ENCODE results near the gene GRWD1. TPM values are rescaled to one million over a fixed set of nuclear protein-coding genes. Genes with fewer than 3 reads are reported as not detected.

The GRWD1 gene
- total and polyA plus RNA-seq, 7 donors: 7.8 to 25.5 (median 16.4) TPM

DNA sequence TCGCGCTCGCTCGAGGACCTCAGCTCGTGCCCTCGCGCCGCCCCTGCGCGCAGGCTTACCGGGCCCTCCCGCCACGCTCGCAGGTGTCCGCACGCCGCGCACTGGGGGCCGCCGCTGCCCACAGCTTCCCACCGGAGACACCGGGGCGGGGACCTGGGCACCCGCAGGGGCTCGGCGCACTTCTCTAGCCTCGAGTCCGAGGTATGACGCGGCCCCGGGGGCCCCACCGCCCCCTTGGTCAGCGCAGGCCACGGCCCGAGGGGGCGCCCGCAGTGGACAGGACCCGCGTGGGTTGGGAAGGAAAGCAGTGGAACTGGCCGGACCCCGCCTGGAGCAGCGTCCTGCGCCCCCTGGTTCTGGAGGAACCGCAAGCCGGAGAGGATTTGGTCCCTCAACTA is 2.1 kb upstream of the GRWD1 start:
- TF ChIP-seq EP300 (IDR thresholded peaks at IDR 0.05) (no peak), POLR2A (IDR thresholded peaks at IDR 0.05) (no peak), POLR2AphosphoS5 (IDR thresholded peaks at IDR 0.05) (no peak)
- TF ChIP-seq, protein P1, sequence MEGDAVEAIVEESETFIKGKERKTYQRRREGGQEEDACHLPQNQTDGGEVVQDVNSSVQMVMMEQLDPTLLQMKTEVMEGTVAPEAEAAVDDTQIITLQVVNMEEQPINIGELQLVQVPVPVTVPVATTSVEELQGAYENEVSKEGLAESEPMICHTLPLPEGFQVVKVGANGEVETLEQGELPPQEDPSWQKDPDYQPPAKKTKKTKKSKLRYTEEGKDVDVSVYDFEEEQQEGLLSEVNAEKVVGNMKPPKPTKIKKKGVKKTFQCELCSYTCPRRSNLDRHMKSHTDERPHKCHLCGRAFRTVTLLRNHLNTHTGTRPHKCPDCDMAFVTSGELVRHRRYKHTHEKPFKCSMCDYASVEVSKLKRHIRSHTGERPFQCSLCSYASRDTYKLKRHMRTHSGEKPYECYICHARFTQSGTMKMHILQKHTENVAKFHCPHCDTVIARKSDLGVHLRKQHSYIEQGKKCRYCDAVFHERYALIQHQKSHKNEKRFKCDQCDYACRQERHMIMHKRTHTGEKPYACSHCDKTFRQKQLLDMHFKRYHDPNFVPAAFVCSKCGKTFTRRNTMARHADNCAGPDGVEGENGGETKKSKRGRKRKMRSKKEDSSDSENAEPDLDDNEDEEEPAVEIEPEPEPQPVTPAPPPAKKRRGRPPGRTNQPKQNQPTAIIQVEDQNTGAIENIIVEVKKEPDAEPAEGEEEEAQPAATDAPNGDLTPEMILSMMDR (IDR thresholded peaks at IDR 0.05): no peak
- DNase-seq: no peak
- Histone ChIP-seq H3K4me1 (peaks cover 0 to 34% (median 30%) of the 10 kb centered on the region in 4 donors), H3K4me3 (peak overlapping the region in 3 of 4 donors; percentile 12 to 98 (median 16)), H3K9me3 (no peaks in the 10 kb centered on the region), H3K27me3 (peaks cover 23 to 58% (median 27%) of the 10 kb centered on the region in 3 donors), H3K36me3 (peaks cover 0 to 18% (median 2%) of the 10 kb centered on the region in 4 donors), H3K27ac (no peak overlapping the region)
- WGBS, 2 donors: 7 to 11% methylated on average over 45 of the region's 45 CpGs
- intact Hi-C loops (cut with DNase I): loop anchor here (2.0 to 5.0 kb wide), 2 partner anchors 25 to 41 kb away; partner anchors contain the start of gene CYTH2

DNA sequence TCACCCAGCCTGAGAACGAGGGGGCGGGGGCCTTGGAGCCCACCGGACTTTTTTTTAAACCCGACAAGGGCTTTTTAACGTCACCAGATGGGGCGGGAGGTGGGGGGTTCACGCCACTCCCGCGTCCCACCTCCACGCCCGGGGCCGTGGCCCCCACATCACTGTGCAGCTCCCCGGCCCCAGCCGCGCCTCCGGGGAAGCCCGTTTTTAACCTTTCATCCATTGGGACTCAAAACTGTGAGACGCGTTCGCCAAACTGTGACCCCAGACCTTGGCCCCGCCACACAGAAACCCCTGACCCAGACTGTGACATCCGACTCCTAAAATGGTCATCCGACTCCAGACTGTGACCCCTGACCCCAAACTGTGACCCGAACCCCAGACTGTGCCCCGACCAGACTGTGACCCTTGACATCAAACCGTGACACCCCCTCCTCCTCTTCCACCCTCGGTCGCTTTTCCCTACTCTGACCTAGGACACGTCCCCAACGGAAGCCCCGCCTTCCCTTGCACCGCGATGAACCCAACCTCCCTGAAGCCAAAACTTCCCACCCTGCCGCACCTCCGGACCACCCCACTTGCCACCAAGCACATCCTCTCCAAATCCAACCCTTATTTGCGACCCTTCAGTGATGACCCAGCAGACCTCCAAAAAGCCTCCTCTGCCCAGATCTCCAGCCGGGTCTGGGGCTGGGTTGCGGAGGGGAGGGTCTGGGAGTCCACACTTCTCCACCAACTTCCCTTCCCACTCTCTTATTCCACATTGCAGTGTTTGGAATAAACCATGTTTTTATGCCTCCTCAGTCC is 1.5 kb upstream of the GRWD1 start:
- DNase-seq: no peak
- Histone ChIP-seq H3K36me3 (peaks cover 0 to 24% (median 3%) of the 10 kb centered on the region in 4 donors), H3K4me3 (peak overlapping the region in 3 of 4 donors; percentile 12 to 98 (median 90)), H3K27me3 (peaks cover 23 to 52% (median 27%) of the 10 kb centered on the region in 3 donors), H3K4me1 (peaks cover 0 to 34% (median 30%) of the 10 kb centered on the region in 4 donors), H3K9me3 (no peaks in the 10 kb centered on the region), H3K27ac (peak overlapping the region in 1 of 4 donors; percentile 86)
- TF ChIP-seq POLR2A (IDR thresholded peaks at IDR 0.05): no peak
- TF ChIP-seq, protein P1 (IDR thresholded peaks at IDR 0.05): no peak
- no peak for TF ChIP-seq EP300 (IDR thresholded peaks at IDR 0.05)
- no peak for TF ChIP-seq POLR2AphosphoS5 (IDR thresholded peaks at IDR 0.05)
- 18 to 22% methylated on average over 38 of the region's 38 CpGs for WGBS, 2 donors
- intact Hi-C loops (cut with DNase I): loop anchor here (2.0 to 5.0 kb wide), 2 partner anchors 24 to 42 kb away; partner anchors contain the start of gene CYTH2

GRCh38 chr19:48444936-48445200 is 915 bp upstream of the GRWD1 start:
- WGBS, 2 donors: 42 to 46% methylated on average over 3 of the region's 3 CpGs
- Histone ChIP-seq H3K4me1 (peaks cover 0 to 34% (median 30%) of the 10 kb centered on the region in 4 donors), H3K9me3 (no peaks in the 10 kb centered on the region), H3K4me3 (peak overlapping the region; percentile 59 to 98 (median 82)), H3K36me3 (peaks cover 2 to 29% (median 7%) of the 10 kb centered on the region in 4 donors), H3K27ac (peak overlapping the region in 3 of 4 donors; percentile 84 to 86 (median 86)), H3K27me3 (peaks cover 23 to 46% (median 27%) of the 10 kb centered on the region in 3 donors)
- intact Hi-C loops (cut with DNase I): loop anchor here (2.0 to 5.0 kb wide), 2 partner anchors 24 to 43 kb away; partner anchors contain the start of gene CYTH2
- TF ChIP-seq EP300 (IDR thresholded peaks at IDR 0.05) (no peak), POLR2AphosphoS5 (IDR thresholded peaks at IDR 0.05) (no peak), POLR2A (IDR thresholded peaks at IDR 0.05) (no peak)
- TF ChIP-seq, protein P1 (IDR thresholded peaks at IDR 0.05): no peak
- DNase-seq: no peak

DNA sequence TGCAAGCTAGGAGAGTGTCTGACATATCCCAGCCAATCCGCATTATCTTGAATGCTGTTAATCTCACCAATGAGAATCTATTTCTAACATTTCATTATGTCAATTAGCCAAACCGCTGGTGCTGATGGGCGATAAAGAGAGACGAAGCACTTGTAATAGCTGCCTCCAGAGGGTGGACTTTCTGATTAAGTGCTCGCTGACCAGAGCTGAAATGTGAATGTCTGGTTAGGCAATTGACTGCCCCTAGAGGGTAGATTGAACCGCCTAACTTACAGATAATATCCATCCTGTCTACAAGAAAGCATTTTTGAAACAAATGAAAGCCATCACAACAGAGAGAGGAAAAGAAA is 552 bp upstream of the GRWD1 start:
- Histone ChIP-seq H3K4me1 (peaks cover 0 to 34% (median 30%) of the 10 kb centered on the region in 4 donors), H3K27ac (peak overlapping the region; percentile 81 to 86 (median 85)), H3K36me3 (peaks cover 5 to 33% (median 11%) of the 10 kb centered on the region in 4 donors), H3K27me3 (peaks cover 23 to 43% (median 27%) of the 10 kb centered on the region in 3 donors), H3K9me3 (no peaks in the 10 kb centered on the region), H3K4me3 (peak overlapping the region; percentile 59 to 98 (median 82))
- intact Hi-C loops (cut with DNase I): loop anchor here (2.0 kb wide), 1 partner anchor 24 kb away; the partner anchor contains the start of gene CYTH2
- WGBS, 2 donors: 10 to 21% methylated on average over 6 of the region's 6 CpGs
- TF ChIP-seq POLR2A (IDR thresholded peaks at IDR 0.05): no peak
- TF ChIP-seq, protein P1 (IDR thresholded peaks at IDR 0.05): peak; percentile 17 to 59 (median 36)
- DNase-seq: no peak
